Measurements from ENCODE around the gene CTSF. TPM values are rescaled to one million over a fixed set of nuclear protein-coding genes. Genes with fewer than 3 reads are reported as not detected.

The CTSF gene
- total and polyA plus RNA-seq, 4 donors, result 6.6 to 39.6 (median 7.9) TPM

- Histone ChIP-seq H3K9me3 (ENCODE audit: control insufficient read depth in 4 of 4, insufficient read depth in 3 of 4, low read length in 3 of 4) (no peaks in the 10 kb centered on the region), H3K27ac (ENCODE audit: low read depth in 1 of 2, low read length in 1 of 2) (no peak overlapping the region), H3K4me1 (ENCODE audit: control insufficient read depth in 5 of 5, insufficient read depth in 5 of 5, low read length in 5 of 5) (peaks cover 0 to 4% (median 0%) of the 10 kb centered on the region in 5 donors), H3K9ac (ENCODE audit: insufficient read depth in 1 of 2, low read length in 2 of 2) (no peak overlapping the region), H3K36me3 (ENCODE audit: control insufficient read depth in 4 of 4, insufficient read depth in 4 of 4, low read length in 4 of 4) (no peaks in the 10 kb centered on the region), H3K4me3 (no peak overlapping the region), H3K27me3 (ENCODE audit: control insufficient read depth in 3 of 3, insufficient read depth in 3 of 3, low read length in 2 of 3) (peaks cover 0 to 15% (median 12%) of the 10 kb centered on the region in 3 donors)
- TF ChIP-seq CTCF (IDR thresholded peaks at IDR 0.05; ENCODE audit: control extremely low read depth, extremely low read depth), result no peak
- DNase-seq, result no peak
- WGBS, 2 donors, result 84 to 92% methylated on average over 14 of the region's 14 CpGs
- no peak for ATAC-seq (ENCODE audit: insufficient read depth, low FRiP score)
Measured at GRCh38 chr11:66561178-66561974, 7.0 kb downstream of the CTSF start.

GRCh38 chr11:66559866-66560676 is 8.3 kb downstream of the CTSF start:
- Histone ChIP-seq H3K9me3 (ENCODE audit: control insufficient read depth in 4 of 4, insufficient read depth in 3 of 4, low read length in 3 of 4) (no peaks in the 10 kb centered on the region), H3K27me3 (ENCODE audit: control insufficient read depth in 3 of 3, insufficient read depth in 3 of 3, low read length in 2 of 3) (peaks cover 0 to 15% (median 12%) of the 10 kb centered on the region in 3 donors), H3K4me1 (ENCODE audit: control insufficient read depth in 5 of 5, insufficient read depth in 5 of 5, low read length in 5 of 5) (peaks cover 0 to 4% (median 0%) of the 10 kb centered on the region in 5 donors), H3K36me3 (ENCODE audit: control insufficient read depth in 4 of 4, insufficient read depth in 4 of 4, low read length in 4 of 4) (no peaks in the 10 kb centered on the region), H3K4me3 (no peak overlapping the region), H3K27ac (ENCODE audit: low read depth in 1 of 2, low read length in 1 of 2) (no peak overlapping the region), H3K9ac (ENCODE audit: insufficient read depth in 1 of 2, low read length in 2 of 2) (no peak overlapping the region)
- no peak for TF ChIP-seq CTCF (IDR thresholded peaks at IDR 0.05; ENCODE audit: control extremely low read depth, extremely low read depth)
- WGBS, 2 donors, result 82 to 84% methylated on average over 25 to 27 of the region's 27 CpGs
- ATAC-seq (ENCODE audit: insufficient read depth, low FRiP score) (no peak), DNase-seq (no peak)

- Histone ChIP-seq H3K9ac (ENCODE audit: insufficient read depth in 1 of 2, low read length in 2 of 2) (no peak overlapping the region), H3K36me3 (ENCODE audit: control insufficient read depth in 4 of 4, insufficient read depth in 4 of 4, low read length in 4 of 4) (no peaks in the 10 kb centered on the region), H3K9me3 (ENCODE audit: control insufficient read depth in 4 of 4, insufficient read depth in 3 of 4, low read length in 3 of 4) (no peaks in the 10 kb centered on the region), H3K4me3 (no peak overlapping the region), H3K27ac (ENCODE audit: low read depth in 1 of 2, low read length in 1 of 2) (no peak overlapping the region), H3K4me1 (ENCODE audit: control insufficient read depth in 5 of 5, insufficient read depth in 5 of 5, low read length in 5 of 5) (peaks cover 0 to 4% (median 0%) of the 10 kb centered on the region in 5 donors), H3K27me3 (ENCODE audit: control insufficient read depth in 3 of 3, insufficient read depth in 3 of 3, low read length in 2 of 3) (peaks cover 0 to 15% (median 12%) of the 10 kb centered on the region in 3 donors)
- DNase-seq (peak in 1 of 3 donors; percentile 20), ATAC-seq (ENCODE audit: insufficient read depth, low FRiP score) (peak; percentile 20)
- WGBS, 2 donors, result 13 to 21% methylated on average over 45 to 50 of the region's 50 CpGs
- TF ChIP-seq CTCF (IDR thresholded peaks at IDR 0.05; ENCODE audit: control extremely low read depth, extremely low read depth), result no peak
Measured at GRCh38 chr11:66559142-66559865, 9.1 kb downstream of the CTSF start.

Data from lung (tissue), 12 donors.